IMR-90 (cell line): ENCODE data around the gene SYCN. TPM values are rescaled to one million over a fixed set of nuclear protein-coding genes. Genes with fewer than 3 reads are reported as not detected.

Experiments
- ATAC-seq: fragments of 200-7000 bp; cut with Tn5 transposase; 2 replicates; pipeline ENCODE4 v1.9.1; 2020; ENCODE audit warnings: low read depth, mild to moderate bottlenecking, moderate library complexity
- BruUV-seq: library from RNA; stranded (reverse); fragments of 400-500 nt; replicated peaks from 2 replicates; lab custom pipeline; 2021; lab: Mats Ljungman, UMichigan
- CTCF ChIA-PET: fragments of 300-600 bp; formaldehyde crosslinking; extraction: SDS; loops from one replicate; lab custom pipeline; 2021; ENCODE audit warnings: antibody characterized with exemption; lab: Yijun Ruan, JAX
- POLR2A ChIA-PET: fragments of 300-600 bp; sonication (Branson Sonifier 250); formaldehyde crosslinking; loops from one replicate; lab custom pipeline; 2022; ENCODE audit warnings: antibody characterized with exemption; ENCODE audit not compliant: unreplicated experiment; lab: Charles Lee
- DNase-seq: peaks from one replicate; pipeline ENCODE4 v3.0.0; 2013
- H2AFZ ChIP-seq: replicated peaks from 2 replicates; pipeline ENCODE3; 2013; ENCODE audit warnings: low read length, mild to moderate bottlenecking; ENCODE audit not compliant: poor library complexity
- H2AK5ac ChIP-seq: 2 replicates; pipeline ENCODE4 v1.6.1; 2013; ENCODE audit warnings: low read depth, low read length, inconsistent platforms
- H2AK9ac ChIP-seq: replicated peaks from 2 replicates; pipeline ENCODE3; 2013; ENCODE audit warnings: mild to moderate bottlenecking, low read depth, low read length, moderate library complexity; ENCODE audit not compliant: poor library complexity
- H2BK120ac ChIP-seq: 2 replicates; pipeline ENCODE4 v1.6.1; 2013; ENCODE audit warnings: low read depth, low read length, inconsistent platforms
- H2BK15ac ChIP-seq: 3 replicates; pipeline ENCODE4 v1.6.1; 2013; ENCODE audit warnings: low read depth, low read length, inconsistent platforms
- H2BK20ac ChIP-seq: 2 replicates; pipeline ENCODE4 v1.6.1; 2013; ENCODE audit warnings: low read depth, mild to moderate bottlenecking, inconsistent platforms, low read length, moderate library complexity
- H2BK5ac ChIP-seq: 2 replicates; pipeline ENCODE4 v1.6.1; 2013; ENCODE audit warnings: mild to moderate bottlenecking, low read depth, low read length, inconsistent platforms; ENCODE audit not compliant: poor library complexity, severe bottlenecking
- H3K14ac ChIP-seq: replicated peaks from 2 replicates; pipeline ENCODE4 v1.6.1; 2013; ENCODE audit warnings: low read depth, low read length, inconsistent platforms
- H3K18ac ChIP-seq: 2 replicates; pipeline ENCODE4 v1.6.1; 2013; ENCODE audit warnings: low read depth, low read length, control low read depth
- H3K23ac ChIP-seq: 2 replicates; pipeline ENCODE4 v1.6.1; 2013; ENCODE audit warnings: low read depth, low read length, inconsistent platforms
- H3K27ac ChIP-seq: 2 replicates; pipeline ENCODE4 v1.5.1; 2013; ENCODE audit warnings: mild to moderate bottlenecking, control low read depth, low read length; ENCODE audit not compliant: insufficient read depth
- H3K27me3 ChIP-seq: 2 replicates; pipeline ENCODE4 v1.6.1; 2013; ENCODE audit warnings: low read length; ENCODE audit not compliant: control insufficient read depth, insufficient read depth
- H3K36me3 ChIP-seq: 2 replicates; pipeline ENCODE4 v1.6.1; 2013; ENCODE audit warnings: low read length, mixed read lengths; ENCODE audit not compliant: control insufficient read depth, insufficient read depth
- H3K4ac ChIP-seq: 2 replicates; pipeline ENCODE4 v1.6.1; 2013; ENCODE audit warnings: low read depth, low read length, inconsistent platforms
- H3K4me1 ChIP-seq: 2 replicates; pipeline ENCODE4 v1.6.1; 2013; ENCODE audit warnings: low read length, mixed read lengths; ENCODE audit not compliant: control insufficient read depth, insufficient read depth
- H3K4me2 ChIP-seq: 2 replicates; pipeline ENCODE4 v1.6.1; 2013; ENCODE audit warnings: low read depth, mild to moderate bottlenecking, control low read depth, low read length, moderate library complexity
- H3K4me3 ChIP-seq: 2 replicates; pipeline ENCODE4 v1.5.1; 2013; ENCODE audit warnings: low read depth, mild to moderate bottlenecking, control low read depth, low read length, moderate library complexity; ENCODE audit not compliant: insufficient read depth
- H3K56ac ChIP-seq: 2 replicates; pipeline ENCODE4 v1.6.1; 2013; ENCODE audit warnings: low read length, inconsistent platforms; ENCODE audit not compliant: insufficient read depth; ENCODE audit errors: extremely low read depth
- H3K79me1 ChIP-seq, 2 experiments: 2 replicates each; pipeline ENCODE4 v1.6.1; 2013; ENCODE audit warnings: low read length in 2 of 2, inconsistent platforms in 1 of 2, low read depth in 1 of 2
- H3K9ac ChIP-seq: 2 replicates; pipeline ENCODE4 v1.6.1; 2013; ENCODE audit warnings: low read depth, low read length, control low read depth
- H3K9me1 ChIP-seq: 2 replicates; pipeline ENCODE4 v1.6.1; 2013; ENCODE audit warnings: low read length, inconsistent platforms; ENCODE audit not compliant: insufficient read depth
- H3K9me3 ChIP-seq: 2 replicates; pipeline ENCODE4 v1.6.1; 2013; ENCODE audit warnings: low read length; ENCODE audit not compliant: control insufficient read depth, insufficient read depth
- H4K20me1 ChIP-seq: 2 replicates; pipeline ENCODE4 v1.6.1; 2013; ENCODE audit warnings: low read length, inconsistent platforms; ENCODE audit not compliant: insufficient read depth
- H4K5ac ChIP-seq: 2 replicates; pipeline ENCODE4 v1.6.1; 2013; ENCODE audit warnings: mild to moderate bottlenecking, low read depth, low read length, control low read depth
- H4K8ac ChIP-seq, 2 experiments: 2 replicates each; pipeline ENCODE4 v1.6.1; 2013; ENCODE audit warnings: low read depth in 2 of 2, low read length in 2 of 2, control low read depth in 1 of 2, inconsistent platforms in 1 of 2
- H4K91ac ChIP-seq: 2 replicates; pipeline ENCODE4 v1.6.1; 2013; ENCODE audit warnings: low read depth, low read length, inconsistent platforms; ENCODE audit not compliant: insufficient read depth
- BHLHE40 ChIP-seq: fragments of 150-350 bp; IDR thresholded peaks from 2 replicates; pipeline ENCODE4 v1.6.1; 2016; ENCODE audit warnings: mild to moderate bottlenecking, low read depth, low read length
- MAZ ChIP-seq: IDR thresholded peaks from 2 replicates; pipeline ENCODE4 v1.6.1; 2012; ENCODE audit warnings: low read depth, mild to moderate bottlenecking, low read length, improper control_type of control experiment, moderate library complexity, borderline replicate concordance
- NFE2L2 ChIP-seq: fragments of 150-350 bp; IDR thresholded peaks from 2 replicates; pipeline ENCODE4 v1.6.1; 2016; ENCODE audit warnings: low read depth, mild to moderate bottlenecking, low read length
- RCOR1 ChIP-seq: IDR thresholded peaks from 2 replicates; pipeline ENCODE4 v1.6.1; 2012; ENCODE audit warnings: mild to moderate bottlenecking, low read length, improper control_type of control experiment; ENCODE audit not compliant: insufficient replicate concordance
- WGBS, 2 experiments: methylation state at CpG; one replicate each; pipeline versions ENCODE4 v1.1.5 to v1.1.7; 2013; ENCODE audit warnings: missing lambda C conversion rate in 2 of 2; ENCODE audit not compliant: insufficient read length in 1 of 2; ENCODE audit errors: extremely low coverage in 2 of 2; 5-methylcytosine and 5-hydroxymethylcytosine counted together
- dilution Hi-C: fragments of 300-500 bp; cut with HindIII; formaldehyde crosslinking; loops from one replicate; pipeline ENCODE4 v1.14.3; 2018; ENCODE audit warnings: low sequenced_read_pairs; ENCODE audit not compliant: unreplicated experiment
- in situ Hi-C: fragments of 300-500 bp; cut with MboI; formaldehyde crosslinking; loops from 3 replicates; pipeline ENCODE4 v1.14.3; 2019; ENCODE audit warnings: low sequenced_read_pairs, inconsistent platforms, mixed read lengths
- intact Hi-C: fragments of 100-400 bp; cut with micrococcal nuclease; formaldehyde crosslinking; loops from 2 replicates; pipeline ENCODE4 v1.10.0; 2022
- polyA plus RNA-seq, 3 experiments: library from polyadenylated mRNA; depleted of rRNA; stranded (reverse); fragments of >200 nt; gene quantifications; 2 replicates each; pipeline ENCODE4 v1.2.3, GENCODE V29; 2012; ENCODE audit warnings: low replicate concordance in 1 of 3
- total RNA-seq: library from RNA; depleted of rRNA; stranded (reverse); fragments of >200 nt; gene quantifications from 2 replicates; pipeline ENCODE4 v1.2.3, GENCODE V29; 2012

SYCN gene
- total and polyA plus RNA-seq, 2 of the 4 experiments (the other 2 are of a cell fraction) = not detected

- BruUV-seq = no TSS peak
These were observed 32.3 kb downstream of the SYCN start for GRCh38 chr19:39171479-39172465.

More at GRCh38 chr19:39171479-39172465, 32.3 kb downstream of the SYCN start:
- H3K4ac ChIP-seq = no peak overlapping the region
- in situ Hi-C loops (no loop called here), dilution Hi-C loops (no loop called here), intact Hi-C loops (no loop called here)
- no peaks in the 10 kb centered on the region for H3K9me1 ChIP-seq
- H3K14ac ChIP-seq = no peak overlapping the region
- TF ChIP-seq NFE2L2 (no peak), RCOR1 (no peak), MAZ (no peak), BHLHE40 (no peak)
- H2BK15ac ChIP-seq = no peak overlapping the region
- no peak for ATAC-seq
- H3K36me3 ChIP-seq = peaks cover 50% of the 10 kb centered on the region
- CTCF ChIA-PET = no interaction called here
- H2AK9ac ChIP-seq = no peak overlapping the region
- H3K4me1 ChIP-seq = no peaks in the 10 kb centered on the region
- peaks cover 14% of the 10 kb centered on the region; the same call in 1 of the 2 replicates for H4K20me1 ChIP-seq
- no peak overlapping the region for H2BK20ac ChIP-seq
- 69% methylated on average over 11 of the region's 27 CpGs; no CpG with 5 or more reads in 1 of the 2 experiments for WGBS, 2 experiments
- H3K23ac ChIP-seq = no peak overlapping the region
- H3K4me3 ChIP-seq = no peak overlapping the region
- H4K91ac ChIP-seq = no peak overlapping the region
- H2BK5ac ChIP-seq = no peak overlapping the region
- H3K27me3 ChIP-seq = no peaks in the 10 kb centered on the region
- H4K5ac ChIP-seq = no peak overlapping the region
- H2AFZ ChIP-seq = no peak overlapping the region
- no peak overlapping the region for H3K9ac ChIP-seq
- H3K56ac ChIP-seq = no peak overlapping the region
- peaks cover 0 to 12% of the 10 kb centered on the region in 2 experiments; a peak in 2 of 4 replicates for H3K79me1 ChIP-seq
- no peak for DNase-seq
- no peak overlapping the region for H2BK120ac ChIP-seq
- no peak overlapping the region for H2AK5ac ChIP-seq
- POLR2A ChIA-PET = no interaction called here
- H3K18ac ChIP-seq = no peak overlapping the region
- no peak overlapping the region for H3K27ac ChIP-seq
- no peak overlapping the region for H4K8ac ChIP-seq
- H3K9me3 ChIP-seq = no peaks in the 10 kb centered on the region
- H3K4me2 ChIP-seq = no peak overlapping the region
